Nephron (organoid): Measurements from ENCODE around the gene LARP1B.
"Not testable (repeated sequence)": the region's sequence is repeated elsewhere in the genome, so short reads cannot be mapped to it uniquely, and the experiment has no call there.

Source experiments
- H3K27ac Mint-ChIP-seq, 3 experiments: 2 replicates each; pipeline ENCODE4 v1.8.0; 2020; ENCODE audit warnings: mixed read lengths in 3 of 3, mild to moderate bottlenecking in 2 of 3, moderate library complexity in 1 of 3
- H3K27me3 Mint-ChIP-seq: 2 replicates; pipeline ENCODE4 v1.8.0; 2021; ENCODE audit warnings: low read depth, mild to moderate bottlenecking, moderate library complexity, mixed read lengths
- H3K36me3 Mint-ChIP-seq: 2 replicates; pipeline ENCODE4 v1.8.0; 2020; ENCODE audit warnings: low read depth, mixed read lengths
- H3K4me1 Mint-ChIP-seq: 2 replicates; pipeline ENCODE4 v1.8.0; 2020; ENCODE audit warnings: mixed read lengths
- H3K4me3 Mint-ChIP-seq, 3 experiments: 2 replicates each; pipeline ENCODE4 v1.8.0; 2020; ENCODE audit warnings: mild to moderate bottlenecking in 3 of 3, mixed read lengths in 3 of 3, moderate library complexity in 2 of 3
- H3K9me3 Mint-ChIP-seq: 2 replicates; pipeline ENCODE4 v1.8.0; 2020; ENCODE audit warnings: mixed read lengths
- TF ChIP-seq, protein P1 (sequence below), 3 experiments: fragments of 200-600 bp; sonication (generic); IDR thresholded peaks; one replicate each; pipeline ENCODE4 v1.5.0; 2021; ENCODE audit warnings: antibody characterized with exemption in 3 of 3; ENCODE audit not compliant: unreplicated experiment in 3 of 3

LARP1B gene

DNA sequence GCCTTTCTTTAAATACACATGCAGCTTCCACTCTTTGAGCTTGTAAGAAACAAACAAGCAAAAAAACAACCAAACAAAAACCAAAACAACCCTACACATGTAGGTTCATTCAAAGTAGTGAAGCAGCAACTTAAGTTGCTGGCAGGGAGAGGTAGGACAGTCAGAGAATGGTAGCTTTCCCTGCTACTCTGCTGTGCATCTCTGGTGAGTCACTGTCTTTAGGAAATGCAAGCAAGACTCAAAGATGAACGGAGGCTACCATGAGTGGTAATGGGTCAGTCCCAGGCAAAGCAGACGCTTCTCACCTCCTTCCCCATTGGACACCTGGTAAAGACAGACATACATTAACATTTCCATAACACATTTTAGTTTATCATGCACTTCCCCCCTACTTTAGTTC, 183.3 kb downstream of the LARP1B start:
- H3K4me1 Mint-ChIP-seq = no peaks in the 10 kb centered on the region

GRCh38 chr4:128245391-128245790, 184.3 kb downstream of the LARP1B start:
- not testable (repeated sequence) for H3K27me3 Mint-ChIP-seq, H3K36me3 Mint-ChIP-seq, H3K4me1 Mint-ChIP-seq, H3K27ac Mint-ChIP-seq, H3K4me3 Mint-ChIP-seq
- H3K9me3 Mint-ChIP-seq = peaks cover 43% of the 10 kb centered on the region

More for the DNA sequence above, 183.3 kb downstream of the LARP1B start:
- H3K27me3 Mint-ChIP-seq = no peaks in the 10 kb centered on the region
- no peak overlapping the region for H3K27ac Mint-ChIP-seq
- TF ChIP-seq, protein P1, sequence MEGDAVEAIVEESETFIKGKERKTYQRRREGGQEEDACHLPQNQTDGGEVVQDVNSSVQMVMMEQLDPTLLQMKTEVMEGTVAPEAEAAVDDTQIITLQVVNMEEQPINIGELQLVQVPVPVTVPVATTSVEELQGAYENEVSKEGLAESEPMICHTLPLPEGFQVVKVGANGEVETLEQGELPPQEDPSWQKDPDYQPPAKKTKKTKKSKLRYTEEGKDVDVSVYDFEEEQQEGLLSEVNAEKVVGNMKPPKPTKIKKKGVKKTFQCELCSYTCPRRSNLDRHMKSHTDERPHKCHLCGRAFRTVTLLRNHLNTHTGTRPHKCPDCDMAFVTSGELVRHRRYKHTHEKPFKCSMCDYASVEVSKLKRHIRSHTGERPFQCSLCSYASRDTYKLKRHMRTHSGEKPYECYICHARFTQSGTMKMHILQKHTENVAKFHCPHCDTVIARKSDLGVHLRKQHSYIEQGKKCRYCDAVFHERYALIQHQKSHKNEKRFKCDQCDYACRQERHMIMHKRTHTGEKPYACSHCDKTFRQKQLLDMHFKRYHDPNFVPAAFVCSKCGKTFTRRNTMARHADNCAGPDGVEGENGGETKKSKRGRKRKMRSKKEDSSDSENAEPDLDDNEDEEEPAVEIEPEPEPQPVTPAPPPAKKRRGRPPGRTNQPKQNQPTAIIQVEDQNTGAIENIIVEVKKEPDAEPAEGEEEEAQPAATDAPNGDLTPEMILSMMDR (IDR thresholded peaks at IDR 0.05; ENCODE audit: unreplicated experiment in 3 of 3) = no peak
- no peaks in the 10 kb centered on the region for H3K36me3 Mint-ChIP-seq
- H3K4me3 Mint-ChIP-seq = no peak overlapping the region
- H3K9me3 Mint-ChIP-seq = peaks cover 40% of the 10 kb centered on the region

DNA sequence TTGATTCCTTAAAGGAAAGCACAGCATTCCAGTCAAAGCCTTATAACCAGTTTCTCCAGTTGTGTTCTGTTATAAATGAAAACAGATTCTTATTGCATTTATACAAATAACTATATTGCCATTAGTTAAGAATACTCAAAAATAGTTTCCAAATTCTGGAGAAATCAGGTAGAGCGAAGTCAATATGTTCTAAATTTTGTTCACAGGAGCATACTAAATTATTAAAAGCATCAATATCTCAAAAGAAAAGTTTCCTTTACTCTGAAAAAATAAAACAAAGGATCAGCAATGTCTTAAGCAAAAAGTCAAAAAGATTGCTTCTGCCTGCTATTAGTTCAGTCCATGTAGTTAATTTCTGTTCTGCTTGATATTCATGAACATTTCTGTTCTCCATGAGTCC, 186.8 kb downstream of the LARP1B start:
- Mint-ChIP-seq H3K9me3 (peaks cover 48% of the 10 kb centered on the region), H3K4me1 (no peaks in the 10 kb centered on the region), H3K27me3 (no peaks in the 10 kb centered on the region), H3K4me3 (no peak overlapping the region), H3K36me3 (no peaks in the 10 kb centered on the region), H3K27ac (no peak overlapping the region)
- TF ChIP-seq, protein P1 (IDR thresholded peaks at IDR 0.05; ENCODE audit: unreplicated experiment in 3 of 3) = no peak

- no peak overlapping the region for H3K27ac Mint-ChIP-seq
- no peaks in the 10 kb centered on the region for H3K4me1 Mint-ChIP-seq
- no peaks in the 10 kb centered on the region for H3K36me3 Mint-ChIP-seq
- H3K4me3 Mint-ChIP-seq = no peak overlapping the region
- TF ChIP-seq, protein P1 (IDR thresholded peaks at IDR 0.05; ENCODE audit: unreplicated experiment in 3 of 3) = no peak
- H3K27me3 Mint-ChIP-seq = no peaks in the 10 kb centered on the region
- peaks cover 35% of the 10 kb centered on the region for H3K9me3 Mint-ChIP-seq
Observed at GRCh38 chr4:128249787-128250668, 188.9 kb downstream of the LARP1B start.

DNA sequence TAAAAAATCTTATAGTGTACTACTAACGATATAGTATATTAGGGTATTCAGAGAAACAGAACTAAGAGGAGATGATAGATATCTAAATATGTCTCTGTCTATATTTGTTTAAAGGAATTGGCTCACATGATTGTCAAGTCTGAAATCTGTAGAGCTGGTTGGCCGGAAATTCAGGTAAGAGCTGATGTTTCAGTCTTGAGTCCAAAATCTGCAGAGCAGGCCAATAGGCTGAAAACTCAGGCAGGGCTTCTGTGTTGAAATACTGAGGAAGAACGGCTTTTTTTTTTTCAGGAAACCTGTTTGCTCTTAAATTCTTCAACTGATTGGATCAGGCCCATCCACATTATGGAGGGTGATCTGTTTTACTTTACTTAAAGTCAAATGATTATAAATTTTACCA, 194.8 kb downstream of the LARP1B start:
- Mint-ChIP-seq H3K4me3 (no peak overlapping the region), H3K27ac (no peak overlapping the region), H3K36me3 (no peaks in the 10 kb centered on the region), H3K9me3 (peaks cover 11% of the 10 kb centered on the region), H3K4me1 (no peaks in the 10 kb centered on the region), H3K27me3 (no peaks in the 10 kb centered on the region)
- TF ChIP-seq, protein P1 (IDR thresholded peaks at IDR 0.05; ENCODE audit: unreplicated experiment in 3 of 3) = no peak

DNA sequence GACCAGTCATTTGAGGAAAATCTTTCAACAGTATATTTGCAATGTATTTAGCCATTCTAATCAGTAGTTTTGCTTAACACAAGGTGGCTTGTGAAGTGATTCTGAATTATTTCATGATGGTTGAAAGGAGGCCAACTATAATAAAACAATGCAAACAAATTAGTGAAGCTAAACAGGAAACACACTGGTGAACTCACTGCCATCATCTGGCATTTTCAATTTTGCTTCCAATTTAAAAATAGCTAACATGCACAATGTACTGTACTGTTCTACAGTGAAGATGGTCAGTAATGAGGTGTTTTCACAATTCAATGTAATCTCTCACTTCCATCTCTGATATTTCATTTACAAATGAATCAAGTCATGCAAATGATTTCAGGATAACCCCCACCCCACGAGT, 195.4 kb downstream of the LARP1B start:
- Mint-ChIP-seq H3K9me3 (peaks cover 12% of the 10 kb centered on the region), H3K27me3 (no peaks in the 10 kb centered on the region), H3K27ac (no peak overlapping the region), H3K4me3 (no peak overlapping the region), H3K36me3 (no peaks in the 10 kb centered on the region), H3K4me1 (no peaks in the 10 kb centered on the region)
- TF ChIP-seq, protein P1 (IDR thresholded peaks at IDR 0.05; ENCODE audit: unreplicated experiment in 3 of 3) = no peak

- not testable (repeated sequence) for H3K4me1 Mint-ChIP-seq, H3K27me3 Mint-ChIP-seq, H3K4me3 Mint-ChIP-seq, H3K36me3 Mint-ChIP-seq, H3K9me3 Mint-ChIP-seq, H3K27ac Mint-ChIP-seq
Observed at GRCh38 chr4:128258166-128258565, 197.1 kb downstream of the LARP1B start.

DNA sequence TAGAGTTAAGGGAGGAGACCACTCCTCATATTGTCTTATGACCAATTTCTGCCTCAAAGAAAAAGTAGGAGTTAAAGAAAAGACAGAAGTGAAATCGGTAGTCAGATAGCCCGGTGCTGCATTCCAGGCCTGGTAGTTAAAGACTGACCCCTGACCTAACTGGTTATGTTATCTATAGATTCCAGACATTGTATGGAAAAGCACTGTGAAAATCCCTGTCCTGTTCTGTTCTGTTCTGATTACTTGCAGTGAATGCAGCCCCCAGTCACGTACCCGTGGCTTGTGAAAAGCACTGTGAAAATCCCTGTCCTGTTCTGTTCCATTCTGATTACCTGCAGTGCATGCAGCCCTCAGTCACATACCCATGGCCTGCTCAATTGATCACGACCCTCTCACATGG, 198.8 kb downstream of the LARP1B start:
- H3K27ac Mint-ChIP-seq, H3K4me1 Mint-ChIP-seq, H3K27me3 Mint-ChIP-seq, H3K4me3 Mint-ChIP-seq, H3K36me3 Mint-ChIP-seq: not testable (repeated sequence)
- peaks cover 19% of the 10 kb centered on the region for H3K9me3 Mint-ChIP-seq
